ENCODE measurements around the gene TBC1D13. TPM values are rescaled to one million over a fixed set of nuclear protein-coding genes. Genes with fewer than 3 reads are reported as not detected.

Gene TBC1D13
- total and polyA plus RNA-seq, 2 of the 13 experiments (the other 11 are each of a cell fraction or from before 2014, with no cell fraction given), result 17.9 to 19.7 TPM

- TF ChIP-seq PRDM10 (CRISPR knock-in tag; IDR thresholded peaks at IDR 0.05; ENCODE audit: low read depth), result no peak
- TF ChIP-seq ZMAT5 (CRISPR knock-in tag; IDR thresholded peaks at IDR 0.05; ENCODE audit: borderline replicate concordance, low read depth), result no peak
- no peak for TF ChIP-seq ZNF224 (CRISPR knock-in tag; IDR thresholded peaks at IDR 0.05)
- no peak for TF ChIP-seq MBD4 (IDR thresholded peaks at IDR 0.05; ENCODE audit: borderline replicate concordance, low read length)
- peak; percentile 61 for TF ChIP-seq RNF2 (conservative IDR thresholded peaks at IDR 0.05; ENCODE audit: low read depth)
- TF ChIP-seq ZFP91 (CRISPR knock-in tag; IDR thresholded peaks at IDR 0.05; ENCODE audit: borderline replicate concordance), result peak; percentile 99
- no peak for TF ChIP-seq PCBP2 (optimal IDR thresholded peaks at IDR 0.05; ENCODE audit: low read depth, low read length, poor library complexity, severe bottlenecking)
- TF ChIP-seq ZNF292 (CRISPR knock-in tag; IDR thresholded peaks at IDR 0.05; ENCODE audit: borderline replicate concordance, low read depth), result peak; percentile 58; the same call in 1 of the 2 replicates
- TF ChIP-seq SMC3 (IDR thresholded peaks at IDR 0.05; ENCODE audit: low read length), result peak; percentile 40; the same call in 1 of the 2 replicates
- TF ChIP-seq HIVEP1 (CRISPR knock-in tag; IDR thresholded peaks at IDR 0.05), result no peak; the same call in 1 of the 2 replicates
- TF ChIP-seq ZBTB49 (CRISPR knock-in tag; IDR thresholded peaks at IDR 0.05; ENCODE audit: borderline replicate concordance), result no peak
- no peak for TF ChIP-seq CBX2 (IDR thresholded peaks at IDR 0.05; ENCODE audit: low read depth, low read length)
- TF ChIP-seq CBX2 (CRISPR knock-in tag; IDR thresholded peaks at IDR 0.05; ENCODE audit: low read depth), result no peak
- 0 out of 2 replicates have a peak, but pooled peaks have one; percentile 11 for TF ChIP-seq ZNF770 (CRISPR knock-in tag; IDR thresholded peaks at IDR 0.05)
- TF ChIP-seq NAIF1 (CRISPR knock-in tag; IDR thresholded peaks at IDR 0.05; ENCODE audit: borderline replicate concordance), result 0 out of 2 replicates have a peak, but pooled peaks have one; percentile 30
- no peak for TF ChIP-seq ZBTB26 (CRISPR knock-in tag; IDR thresholded peaks at IDR 0.05; ENCODE audit: borderline replicate concordance)
Observed at GRCh38 chr9:128818099-128818838, 31.2 kb downstream of the TBC1D13 start, which contains the start of gene ENDOG (continued).
